Parathyroid adenoma (tissue), 2 donors: ENCODE measurements around the gene FAM83D.

Experiments used
- H2AFZ ChIP-seq: fragments of 300-600 bp; sonication (generic); one replicate; pipeline ENCODE4 v1.7.0; 2017; ENCODE audit warnings: antibody characterized with exemption, mild to moderate bottlenecking
- H3K27ac ChIP-seq: fragments of 300-600 bp; sonication (generic); one replicate; pipeline ENCODE4 v1.7.0; 2017
- H3K27me3 ChIP-seq: fragments of 300-600 bp; sonication (generic); one replicate; pipeline ENCODE4 v1.7.0; 2017; ENCODE audit warnings: low read length; ENCODE audit not compliant: control insufficient read depth, insufficient read depth
- H3K36me3 ChIP-seq: fragments of 300-600 bp; sonication (generic); one replicate; pipeline ENCODE4 v1.7.0; 2017; ENCODE audit warnings: low read length; ENCODE audit not compliant: control insufficient read depth, insufficient read depth
- H3K4me1 ChIP-seq: fragments of 300-600 bp; sonication (generic); one replicate; pipeline ENCODE4 v1.7.0; 2017; ENCODE audit warnings: control low read depth
- H3K4me2 ChIP-seq: fragments of 300-600 bp; sonication (generic); one replicate; pipeline ENCODE4 v1.7.0; 2017; ENCODE audit warnings: low read length
- H3K4me3 ChIP-seq: fragments of 300-600 bp; sonication (generic); one replicate; pipeline ENCODE4 v1.7.0; 2017; ENCODE audit warnings: low read depth, low read length
- H3K79me2 ChIP-seq: fragments of 300-600 bp; sonication (generic); one replicate; pipeline ENCODE4 v1.7.0; 2017; ENCODE audit warnings: control low read depth
- H3K9ac ChIP-seq: fragments of 300-600 bp; sonication (generic); one replicate; pipeline ENCODE4 v1.7.0; 2017; ENCODE audit warnings: mild to moderate bottlenecking
- H3K9me3 ChIP-seq: fragments of 300-600 bp; sonication (generic); one replicate; pipeline ENCODE4 v1.7.0; 2017; ENCODE audit warnings: low read length; ENCODE audit not compliant: control insufficient read depth
- TF ChIP-seq, protein P1 (sequence below): fragments of 300-600 bp; sonication (generic); IDR thresholded peaks from one replicate; pipeline ENCODE4 v1.7.0; 2017; ENCODE audit warnings: antibody characterized with exemption, mild to moderate bottlenecking
- donor health status: primary hyperparathyroidism.

FAM83D gene

GRCh38 chr20:38937000-38937399, 10.8 kb downstream of the FAM83D start:
- Histone ChIP-seq H2AFZ (no peak overlapping the region), H3K79me2 (no peaks in the 10 kb centered on the region), H3K9ac (no peak overlapping the region), H3K4me1 (no peaks in the 10 kb centered on the region), H3K4me3 (no peak overlapping the region), H3K27me3 (no peaks in the 10 kb centered on the region), H3K27ac (no peak overlapping the region), H3K4me2 (no peak overlapping the region), H3K36me3 (no peaks in the 10 kb centered on the region), H3K9me3 (no peaks in the 10 kb centered on the region)
- TF ChIP-seq, protein P1, sequence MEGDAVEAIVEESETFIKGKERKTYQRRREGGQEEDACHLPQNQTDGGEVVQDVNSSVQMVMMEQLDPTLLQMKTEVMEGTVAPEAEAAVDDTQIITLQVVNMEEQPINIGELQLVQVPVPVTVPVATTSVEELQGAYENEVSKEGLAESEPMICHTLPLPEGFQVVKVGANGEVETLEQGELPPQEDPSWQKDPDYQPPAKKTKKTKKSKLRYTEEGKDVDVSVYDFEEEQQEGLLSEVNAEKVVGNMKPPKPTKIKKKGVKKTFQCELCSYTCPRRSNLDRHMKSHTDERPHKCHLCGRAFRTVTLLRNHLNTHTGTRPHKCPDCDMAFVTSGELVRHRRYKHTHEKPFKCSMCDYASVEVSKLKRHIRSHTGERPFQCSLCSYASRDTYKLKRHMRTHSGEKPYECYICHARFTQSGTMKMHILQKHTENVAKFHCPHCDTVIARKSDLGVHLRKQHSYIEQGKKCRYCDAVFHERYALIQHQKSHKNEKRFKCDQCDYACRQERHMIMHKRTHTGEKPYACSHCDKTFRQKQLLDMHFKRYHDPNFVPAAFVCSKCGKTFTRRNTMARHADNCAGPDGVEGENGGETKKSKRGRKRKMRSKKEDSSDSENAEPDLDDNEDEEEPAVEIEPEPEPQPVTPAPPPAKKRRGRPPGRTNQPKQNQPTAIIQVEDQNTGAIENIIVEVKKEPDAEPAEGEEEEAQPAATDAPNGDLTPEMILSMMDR = no peak

- H3K36me3 ChIP-seq = no peaks in the 10 kb centered on the region
- no peak overlapping the region for H3K4me2 ChIP-seq
- H3K9ac ChIP-seq = no peak overlapping the region
- no peak overlapping the region for H3K4me3 ChIP-seq
- no peaks in the 10 kb centered on the region for H3K27me3 ChIP-seq
- H3K9me3 ChIP-seq = no peaks in the 10 kb centered on the region
- H2AFZ ChIP-seq = no peak overlapping the region
- TF ChIP-seq, protein P1 = no peak
- H3K79me2 ChIP-seq = no peaks in the 10 kb centered on the region
- no peak overlapping the region for H3K27ac ChIP-seq
- no peaks in the 10 kb centered on the region for H3K4me1 ChIP-seq
These were observed 11.8 kb downstream of the FAM83D start for GRCh38 chr20:38937978-38938473.

- H2AFZ ChIP-seq = no peak overlapping the region
- H3K36me3 ChIP-seq = no peaks in the 10 kb centered on the region
- H3K27ac ChIP-seq = no peak overlapping the region
- H3K9me3 ChIP-seq = no peaks in the 10 kb centered on the region
- H3K27me3 ChIP-seq = no peaks in the 10 kb centered on the region
- H3K4me3 ChIP-seq = no peak overlapping the region
- H3K4me2 ChIP-seq = no peak overlapping the region
- TF ChIP-seq, protein P1 = no peak
- H3K9ac ChIP-seq = no peak overlapping the region
- H3K79me2 ChIP-seq = no peaks in the 10 kb centered on the region
- H3K4me1 ChIP-seq = no peaks in the 10 kb centered on the region
These were observed 13.5 kb downstream of the FAM83D start for GRCh38 chr20:38939686-38940085.

DNA sequence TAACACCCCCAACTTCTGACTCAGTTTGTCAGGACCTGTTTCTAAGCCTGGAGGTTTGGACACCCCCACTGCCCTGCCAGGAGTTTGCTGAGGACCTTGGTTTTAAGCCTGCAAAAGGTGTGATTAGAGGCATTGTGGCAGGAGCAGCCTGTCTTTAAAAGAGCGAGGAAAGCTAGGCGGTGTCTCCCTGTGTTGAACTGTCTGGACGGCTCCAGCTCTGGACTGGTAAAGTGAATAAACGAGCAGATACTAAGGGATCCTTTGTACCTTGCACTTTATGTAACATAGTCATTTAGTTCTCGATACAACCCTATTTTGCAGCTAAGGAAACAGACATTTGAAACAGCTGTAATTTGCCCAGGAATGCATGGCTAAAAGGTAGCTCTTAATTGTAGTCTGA, 14.4 kb downstream of the FAM83D start:
- no peak overlapping the region for H3K9ac ChIP-seq
- no peak overlapping the region for H3K27ac ChIP-seq
- TF ChIP-seq, protein P1 = no peak

DNA sequence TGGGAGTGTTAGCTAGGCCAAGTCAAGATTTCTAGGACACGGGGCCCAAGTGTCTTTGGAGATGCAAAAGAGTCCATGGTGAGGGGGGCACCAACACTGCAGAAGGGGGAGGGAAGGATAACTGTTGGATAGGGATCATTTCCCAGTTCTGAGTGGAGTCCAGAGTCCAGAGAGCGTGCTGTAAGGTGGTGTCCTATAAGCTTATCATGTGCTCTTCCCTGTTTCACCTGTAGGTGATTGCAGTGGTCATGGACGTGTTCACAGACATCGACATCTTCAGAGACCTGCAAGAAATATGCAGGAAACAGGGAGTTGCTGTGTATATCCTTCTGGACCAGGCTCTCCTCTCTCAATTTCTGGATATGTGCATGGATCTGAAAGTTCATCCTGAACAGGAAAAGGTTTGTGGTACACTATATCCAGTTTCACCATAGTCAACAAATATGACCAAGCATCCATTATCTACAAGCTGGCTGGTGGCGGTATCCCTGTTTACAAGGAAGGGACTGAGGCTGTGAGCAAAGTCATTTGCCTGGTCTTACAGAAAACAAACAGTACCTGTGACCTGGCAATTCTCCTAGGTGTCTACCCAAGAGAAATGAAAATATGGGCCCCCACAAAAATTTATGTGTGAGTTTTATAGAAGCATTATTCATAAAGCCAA, 15.6 kb downstream of the FAM83D start:
- Histone ChIP-seq H3K4me2 (no peak overlapping the region), H3K36me3 (no peaks in the 10 kb centered on the region), H3K4me1 (no peaks in the 10 kb centered on the region), H3K4me3 (no peak overlapping the region), H3K9me3 (no peaks in the 10 kb centered on the region), H3K9ac (no peak overlapping the region), H3K79me2 (no peaks in the 10 kb centered on the region), H3K27me3 (no peaks in the 10 kb centered on the region), H3K27ac (no peak overlapping the region), H2AFZ (no peak overlapping the region)
- TF ChIP-seq, protein P1 = no peak

More for the DNA sequence above, 14.4 kb downstream of the FAM83D start:
- Histone ChIP-seq H3K36me3 (no peaks in the 10 kb centered on the region), H3K9me3 (no peaks in the 10 kb centered on the region), H3K27me3 (no peaks in the 10 kb centered on the region), H3K79me2 (no peaks in the 10 kb centered on the region), H3K4me3 (no peak overlapping the region), H3K4me1 (no peaks in the 10 kb centered on the region), H2AFZ (no peak overlapping the region), H3K4me2 (no peak overlapping the region)
